ENCODE results near the gene PSMB7.

PSMB7 gene

DNA sequence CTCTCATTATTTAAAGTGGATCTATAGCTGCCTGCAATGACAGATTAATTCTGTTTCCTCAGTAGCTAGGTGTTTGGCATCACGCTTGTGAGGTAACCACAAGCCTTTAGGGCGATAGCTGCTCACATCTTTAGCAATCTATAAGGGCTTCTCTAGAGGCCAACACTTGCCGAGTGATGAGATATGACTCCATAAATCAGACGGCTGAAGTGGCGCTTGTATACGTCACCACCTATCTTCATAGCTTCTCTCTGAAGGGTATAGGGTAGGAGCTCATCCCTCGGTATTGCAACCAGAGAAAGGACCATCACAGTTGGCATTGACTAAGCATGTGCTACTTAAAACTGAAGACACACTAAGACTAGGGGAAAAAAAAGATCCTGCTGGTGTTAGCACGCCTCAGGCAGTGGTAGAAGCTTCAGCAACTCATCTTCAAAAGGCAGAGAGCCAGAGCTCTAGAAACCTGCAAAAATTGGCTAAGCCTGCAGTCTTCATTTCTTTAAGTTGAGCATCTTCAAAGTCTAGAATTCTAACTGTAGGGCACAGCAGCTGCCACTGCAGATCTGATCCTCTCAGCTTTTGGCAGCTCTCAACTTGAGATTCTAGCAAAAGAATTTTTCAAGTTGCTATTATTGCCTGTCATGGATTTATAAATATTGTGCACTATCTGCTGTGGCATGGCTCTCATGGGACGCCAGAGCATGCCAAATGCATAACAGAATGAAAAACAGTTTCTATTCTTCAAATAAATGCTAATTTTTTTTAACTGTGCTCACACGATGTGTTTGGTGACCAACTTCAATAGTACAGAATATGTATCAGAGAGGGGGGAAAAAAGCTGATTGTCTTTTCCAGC lies 37.5 kb downstream of the PSMB7 start:
- no peak for FAIRE-seq

DNA sequence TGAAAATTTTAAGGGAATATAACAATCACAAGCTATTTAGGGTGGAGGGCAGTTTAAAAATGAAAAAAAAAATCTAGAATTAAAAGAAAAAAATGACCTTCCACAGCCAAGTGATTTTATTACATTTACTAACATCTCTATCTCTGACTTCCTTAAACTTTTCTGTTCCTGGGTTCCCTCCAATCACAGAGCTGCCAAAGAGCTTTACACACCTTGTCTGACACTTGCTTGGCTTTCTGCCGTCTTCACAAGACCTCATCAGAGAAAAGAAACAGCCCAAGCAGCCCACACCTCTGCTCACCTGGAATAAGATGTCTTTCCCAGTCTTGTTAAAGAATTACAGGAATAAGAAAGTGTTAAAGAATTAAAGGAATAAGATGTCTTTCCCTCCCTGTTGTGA lies 38.9 kb downstream of the PSMB7 start:
- FAIRE-seq = no peak

DNA sequence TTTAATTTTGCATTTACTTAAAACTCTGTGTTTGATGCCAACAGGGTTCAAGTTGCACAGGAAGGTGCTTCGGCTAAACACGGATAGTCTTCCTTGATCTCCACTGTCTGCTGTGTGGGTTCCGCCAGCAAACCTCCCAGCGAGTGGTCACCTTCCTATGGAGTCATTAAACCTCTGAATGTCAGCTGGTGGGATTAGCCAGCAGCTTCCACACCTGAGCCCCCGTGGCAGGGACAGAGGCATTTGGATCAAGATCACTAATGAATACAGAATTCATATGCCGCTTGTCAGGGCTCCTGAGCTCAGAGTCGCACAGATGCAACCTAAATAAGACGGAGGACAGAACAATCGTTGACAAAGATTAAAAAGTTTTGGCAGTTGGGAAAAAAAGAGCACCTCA lies 39.5 kb downstream of the PSMB7 start:
- no peak for FAIRE-seq

DNA sequence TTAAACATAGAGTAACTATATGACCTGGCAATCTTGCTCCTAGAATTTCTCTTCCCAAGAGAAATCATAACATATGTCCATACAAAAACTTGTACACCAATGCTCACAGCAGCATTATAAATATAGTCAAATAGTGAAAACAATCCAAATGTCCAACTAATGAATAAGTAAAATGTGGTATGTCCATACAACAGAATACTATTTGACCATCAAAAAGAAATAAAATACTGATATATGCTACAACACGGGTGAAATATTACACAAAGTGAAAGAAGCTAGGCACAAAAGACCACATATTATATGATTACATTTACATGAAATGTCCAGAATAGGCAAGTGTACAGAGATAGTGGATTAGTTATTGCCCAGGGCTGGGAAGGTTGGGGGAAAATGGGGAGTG lies 41.4 kb downstream of the PSMB7 start:
- no peak for FAIRE-seq

DNA sequence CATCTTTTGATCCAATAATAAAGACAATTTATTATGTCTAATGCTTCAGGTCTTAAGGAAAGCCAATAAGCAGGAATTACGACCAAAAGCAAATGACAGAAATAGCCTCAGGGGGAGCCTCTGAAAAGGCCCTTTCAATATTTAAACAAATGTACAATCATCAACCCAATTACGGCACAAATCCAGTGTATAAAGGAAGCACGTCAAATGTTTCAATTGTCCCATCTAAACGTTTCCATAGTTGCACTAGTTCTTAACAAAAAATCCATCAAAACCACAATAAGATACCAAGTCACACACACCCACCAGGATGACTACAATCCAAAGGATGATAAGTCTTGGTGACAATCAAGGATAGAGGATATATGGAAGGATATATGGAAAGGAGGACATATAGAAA lies 41.9 kb downstream of the PSMB7 start:
- FAIRE-seq = no peak

DNA sequence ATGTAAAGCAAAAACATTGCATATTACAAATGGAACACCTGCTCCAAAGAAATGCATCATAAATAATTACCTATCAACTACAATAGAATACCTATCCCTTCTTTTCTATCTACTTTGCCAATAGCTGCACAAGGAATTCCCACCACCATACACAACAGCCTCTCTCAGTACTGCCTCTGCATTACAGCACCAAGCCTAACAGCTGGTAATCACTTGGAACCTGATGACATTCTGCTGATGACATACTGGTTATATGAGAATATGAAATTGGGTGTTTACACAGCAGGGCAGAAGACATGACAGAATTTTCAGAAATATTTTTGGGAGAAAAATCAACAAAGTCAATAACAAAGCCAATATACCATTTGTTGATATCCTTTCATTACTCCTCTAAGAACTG lies 43.2 kb downstream of the PSMB7 start:
- no peak for FAIRE-seq

DNA sequence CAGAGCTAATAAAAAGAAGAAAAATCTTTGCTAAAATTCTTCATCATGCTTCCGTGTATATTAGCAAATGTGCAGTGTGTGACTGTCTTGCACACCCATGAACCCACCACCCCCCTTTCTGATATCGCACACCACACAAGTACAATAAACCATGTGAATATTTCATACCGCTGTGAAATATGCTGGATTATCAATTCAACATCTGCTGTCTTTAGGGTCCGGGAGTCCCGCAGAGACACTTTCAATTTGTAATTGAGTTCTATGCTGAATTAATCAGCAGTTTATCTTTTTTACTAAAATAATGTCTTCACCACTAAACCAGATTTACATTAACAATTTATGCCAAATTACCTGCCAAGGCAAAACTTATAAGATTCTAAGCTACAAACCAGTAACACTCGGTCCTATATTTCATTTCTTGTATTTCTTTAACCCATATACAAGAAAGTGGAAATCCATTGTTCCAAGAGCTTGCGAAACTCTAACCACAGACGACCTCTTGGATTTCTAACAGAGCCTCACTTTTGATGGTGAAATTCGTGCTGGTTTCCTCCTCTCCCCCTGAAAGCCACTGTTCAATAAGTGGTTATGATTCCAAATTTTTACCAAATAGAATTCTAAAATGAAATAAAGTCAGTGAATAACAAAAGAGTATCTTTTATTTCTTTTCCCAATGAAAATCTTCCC lies 44.2 kb downstream of the PSMB7 start:
- no peak for FAIRE-seq

DNA sequence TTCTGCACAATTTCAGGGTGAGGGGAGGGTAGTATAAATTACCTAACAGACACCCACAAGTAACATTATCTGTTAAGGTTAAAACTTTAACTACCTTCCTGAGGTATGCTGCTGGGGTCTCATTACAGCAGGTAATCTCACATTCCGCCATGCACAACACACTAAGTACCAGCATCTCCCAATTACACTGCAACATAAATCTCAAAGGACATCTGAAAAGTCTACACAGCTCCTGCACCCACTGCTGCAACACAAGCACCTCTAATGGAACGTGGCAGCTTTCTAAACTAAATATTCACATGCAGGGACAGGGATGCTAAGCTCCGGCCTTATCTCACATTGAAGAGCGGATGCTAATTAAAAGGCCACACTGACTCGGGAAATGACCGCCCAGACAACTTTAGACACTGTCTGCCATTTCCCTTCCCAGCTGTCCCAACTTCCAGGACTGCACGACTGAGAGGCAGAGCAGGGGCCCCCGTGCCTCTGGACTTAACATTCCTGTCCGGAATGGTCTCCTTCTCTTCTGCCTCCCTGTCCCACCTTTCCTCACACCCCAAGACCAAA lies 45.9 kb downstream of the PSMB7 start:
- FAIRE-seq = no peak

DNA sequence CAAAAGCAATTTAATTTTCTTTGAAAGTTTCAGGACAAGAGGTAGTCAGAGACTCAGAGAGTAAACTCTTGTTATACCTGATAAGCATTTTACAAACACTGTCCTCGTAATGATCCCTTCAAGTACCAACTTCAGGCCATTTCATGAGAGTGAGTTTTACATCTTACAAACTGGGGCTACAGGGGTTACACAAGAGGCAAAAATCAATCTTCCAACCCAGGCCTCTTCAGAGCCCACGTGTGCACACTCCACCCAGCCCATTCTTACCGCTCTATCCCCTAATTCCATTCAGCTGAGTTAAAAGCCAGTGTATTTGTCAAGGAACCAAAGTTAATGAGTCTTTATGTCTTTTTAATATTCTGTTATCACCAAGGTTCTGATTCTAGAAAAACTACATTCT lies 46.5 kb downstream of the PSMB7 start:
- no peak for FAIRE-seq

DNA sequence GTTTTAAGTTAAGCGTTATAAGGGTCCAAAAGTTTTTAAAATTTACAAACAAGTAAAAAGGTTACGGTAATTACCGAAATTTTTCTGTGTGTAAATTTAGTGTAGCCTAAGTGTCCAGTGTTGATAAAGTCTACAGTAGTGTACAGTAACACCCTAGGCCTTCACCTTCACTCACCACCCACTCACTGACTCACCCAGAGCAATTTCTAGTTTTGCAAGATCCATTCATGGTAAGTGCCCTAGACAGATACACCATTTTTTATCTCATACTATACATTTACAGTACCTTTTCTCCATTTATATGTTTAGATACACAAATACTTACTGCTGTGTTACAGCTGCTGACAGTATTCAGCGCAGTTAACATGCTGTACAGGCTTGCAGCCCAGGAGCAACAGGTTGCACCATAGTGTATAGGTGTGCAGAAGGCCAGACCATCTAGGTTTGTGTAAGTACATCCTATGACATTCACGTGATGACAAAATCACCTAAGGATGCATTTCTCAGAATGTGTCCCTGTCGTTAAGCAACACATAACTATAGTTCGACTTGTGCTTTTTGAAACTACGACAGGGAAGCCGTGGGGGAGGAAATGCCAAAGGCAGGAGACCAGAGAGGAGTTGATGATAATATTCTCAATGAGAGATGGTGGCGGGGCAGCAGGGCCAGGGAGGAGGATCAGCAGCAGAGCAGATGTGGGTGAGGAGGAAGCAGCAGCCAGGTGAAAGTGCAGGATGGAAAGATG lies 48.6 kb downstream of the PSMB7 start:
- no peak for FAIRE-seq

DNA sequence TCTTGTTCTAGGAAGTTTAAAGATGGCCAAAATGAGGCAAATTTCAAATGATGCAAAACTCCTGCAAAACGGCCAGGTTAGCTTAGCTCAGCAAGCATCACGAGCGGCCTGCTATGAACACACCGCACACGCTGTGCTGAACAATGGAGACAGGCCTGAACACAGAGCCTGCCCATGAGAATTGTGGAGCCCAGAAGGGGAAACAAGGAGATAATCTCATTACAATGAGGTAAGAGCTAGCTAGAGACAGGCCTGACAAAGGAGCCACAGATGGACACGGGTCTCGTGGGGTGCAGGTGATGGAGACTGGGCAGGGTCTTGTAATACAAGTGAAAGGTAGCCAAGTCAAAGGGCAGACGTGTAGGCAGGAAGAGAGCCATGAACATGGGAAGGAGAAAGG lies 50.2 kb downstream of the PSMB7 start:
- no peak for FAIRE-seq

DNA sequence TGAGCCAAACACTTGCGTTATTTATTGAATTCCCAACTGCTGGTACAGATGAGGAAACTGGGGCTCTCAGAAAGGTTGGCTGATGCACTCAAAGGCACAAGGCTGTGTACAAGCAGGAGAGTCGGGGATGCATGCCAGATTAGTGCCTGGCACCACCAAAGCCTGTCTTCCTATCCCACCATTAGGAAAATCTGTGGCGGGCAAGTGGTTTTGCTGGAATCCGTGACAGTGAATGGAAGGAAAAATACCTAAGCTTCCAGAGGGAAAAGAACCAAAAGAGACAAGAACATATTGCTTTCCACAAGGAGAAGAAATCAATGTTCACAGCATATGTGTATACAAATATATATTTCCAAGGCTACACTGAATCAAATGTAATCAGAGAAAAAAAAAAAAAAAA lies 51.1 kb downstream of the PSMB7 start:
- FAIRE-seq = no peak

DNA sequence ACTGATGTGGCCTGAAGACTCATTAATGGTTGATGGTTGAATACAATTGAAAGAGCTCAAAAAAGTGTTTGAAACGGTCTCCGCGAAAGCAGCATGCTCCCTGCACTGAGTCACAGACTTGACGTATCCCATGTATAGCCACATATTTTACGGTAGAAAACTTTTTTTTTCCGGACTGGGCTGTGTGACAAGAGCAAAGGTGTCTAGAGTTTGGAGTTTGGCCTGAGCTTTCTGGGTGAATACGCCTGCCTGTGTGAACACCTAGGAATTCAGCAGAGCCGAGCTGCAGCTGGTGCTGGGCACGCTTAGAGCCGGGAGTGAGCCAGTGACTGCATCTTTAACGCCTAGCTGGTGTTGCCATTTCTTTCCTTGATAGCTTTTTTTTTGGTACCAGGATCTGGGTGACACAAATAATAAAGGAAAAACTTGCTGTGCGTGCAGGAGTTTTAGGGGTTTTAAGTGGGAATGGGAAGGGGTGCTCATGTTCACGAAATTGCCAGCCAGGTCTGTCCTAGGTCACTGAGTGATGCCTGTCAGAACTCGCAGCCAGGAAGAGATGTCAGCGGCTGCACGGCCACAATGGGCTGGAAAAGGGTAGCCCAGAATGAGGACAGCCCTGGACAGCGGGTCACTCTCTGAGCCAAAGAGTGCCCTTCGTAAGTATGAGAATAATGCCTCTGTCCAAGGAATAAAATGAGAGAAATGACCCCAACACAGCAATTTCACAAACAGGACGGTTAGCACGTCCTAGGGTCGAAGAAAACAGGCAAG lies 51.7 kb downstream of the PSMB7 start:
- FAIRE-seq = no peak

DNA sequence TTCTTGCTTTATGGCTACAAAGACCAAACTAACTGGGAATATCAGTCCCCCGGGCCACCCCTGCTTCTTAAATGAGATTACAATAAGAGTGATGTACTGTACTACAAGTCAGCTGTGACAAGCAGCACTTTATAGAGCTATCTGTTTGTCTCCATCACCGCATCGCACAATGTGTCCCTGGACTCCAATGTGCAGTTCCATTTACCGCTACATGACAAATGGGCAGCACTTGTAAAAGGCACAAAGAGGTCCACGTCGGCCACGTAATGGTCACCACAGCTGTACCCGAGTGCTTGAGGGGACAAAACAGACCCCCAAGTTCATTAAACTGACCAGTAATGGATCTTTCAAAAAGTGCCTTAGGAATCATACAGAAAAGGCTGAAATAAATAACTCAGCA lies 54.1 kb downstream of the PSMB7 start:
- FAIRE-seq = no peak

DNA sequence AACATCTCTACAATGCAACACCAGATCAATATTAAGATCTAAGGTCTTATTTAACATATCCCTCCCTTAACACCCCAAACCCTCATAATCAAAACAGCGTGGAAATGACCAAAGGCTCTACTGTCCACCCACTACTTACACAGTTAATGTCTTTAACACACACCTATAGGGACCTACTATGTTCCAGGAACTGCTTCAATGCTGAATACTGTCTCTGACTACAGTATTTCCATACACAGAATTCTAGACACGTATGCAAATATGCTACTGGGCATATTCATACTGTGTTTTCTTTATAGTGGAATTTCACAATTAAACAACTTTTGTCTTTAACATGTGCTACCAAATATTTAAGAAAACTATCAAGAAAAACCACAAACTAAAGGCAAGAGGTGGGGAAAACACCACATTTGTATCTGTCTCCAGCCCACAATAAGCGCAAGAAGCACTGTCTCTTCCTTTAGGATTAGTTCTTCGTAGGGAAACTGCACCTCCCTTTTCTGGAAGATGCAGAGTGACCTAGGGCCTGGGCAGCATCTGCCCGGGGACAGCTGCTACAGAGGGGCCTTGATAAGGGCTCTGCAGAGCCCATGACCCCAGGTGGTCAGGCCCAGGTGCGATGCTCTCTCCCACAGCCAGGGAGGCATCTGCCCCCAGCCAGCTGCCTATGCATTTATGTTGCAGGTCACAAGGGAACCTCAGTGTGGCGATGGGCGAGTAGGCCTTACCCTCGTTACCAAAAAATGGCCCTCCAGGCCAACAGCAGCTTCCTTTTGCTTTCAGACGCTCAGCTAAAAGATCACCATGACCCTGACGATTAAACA lies 55.2 kb downstream of the PSMB7 start:
- FAIRE-seq = no peak

DNA sequence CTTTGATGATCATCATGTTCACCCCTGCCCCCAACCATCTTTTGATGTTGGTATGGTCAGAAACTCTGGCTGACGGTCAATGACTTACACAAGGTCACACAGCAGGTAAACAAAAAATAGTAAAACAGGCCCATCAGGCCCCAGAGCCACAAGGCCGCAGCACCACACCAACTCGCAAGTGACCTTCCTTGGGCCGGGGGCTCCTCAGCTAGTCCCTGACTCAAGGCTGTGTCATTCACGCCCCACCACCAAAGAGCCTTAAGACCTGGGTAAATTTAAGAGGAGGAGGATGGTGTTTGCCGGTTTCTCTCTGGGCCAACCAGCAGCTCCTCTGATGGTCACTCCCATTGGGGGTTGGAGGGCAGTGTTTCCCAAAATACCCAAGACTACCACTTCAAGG lies 55.8 kb downstream of the PSMB7 start:
- FAIRE-seq = no peak

DNA sequence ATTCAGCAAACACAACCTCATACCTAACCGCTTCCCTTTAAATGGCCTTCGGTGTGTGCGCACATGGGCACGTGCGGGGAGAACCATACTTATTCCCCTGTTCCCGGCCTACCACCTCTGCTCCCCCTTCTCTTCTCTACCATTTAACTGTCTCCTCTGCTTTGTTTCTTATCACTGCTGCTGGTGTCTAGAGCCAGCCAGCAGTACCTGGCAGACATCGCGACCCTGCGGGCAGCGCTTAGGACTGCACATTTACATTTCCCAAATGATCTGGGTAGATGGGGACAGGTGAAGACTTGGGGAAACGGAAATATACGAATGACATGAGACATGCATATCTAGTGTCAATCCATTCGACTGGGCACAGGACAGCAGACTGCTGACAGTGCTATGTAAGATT lies 56.6 kb downstream of the PSMB7 start:
- FAIRE-seq = no peak

DNA sequence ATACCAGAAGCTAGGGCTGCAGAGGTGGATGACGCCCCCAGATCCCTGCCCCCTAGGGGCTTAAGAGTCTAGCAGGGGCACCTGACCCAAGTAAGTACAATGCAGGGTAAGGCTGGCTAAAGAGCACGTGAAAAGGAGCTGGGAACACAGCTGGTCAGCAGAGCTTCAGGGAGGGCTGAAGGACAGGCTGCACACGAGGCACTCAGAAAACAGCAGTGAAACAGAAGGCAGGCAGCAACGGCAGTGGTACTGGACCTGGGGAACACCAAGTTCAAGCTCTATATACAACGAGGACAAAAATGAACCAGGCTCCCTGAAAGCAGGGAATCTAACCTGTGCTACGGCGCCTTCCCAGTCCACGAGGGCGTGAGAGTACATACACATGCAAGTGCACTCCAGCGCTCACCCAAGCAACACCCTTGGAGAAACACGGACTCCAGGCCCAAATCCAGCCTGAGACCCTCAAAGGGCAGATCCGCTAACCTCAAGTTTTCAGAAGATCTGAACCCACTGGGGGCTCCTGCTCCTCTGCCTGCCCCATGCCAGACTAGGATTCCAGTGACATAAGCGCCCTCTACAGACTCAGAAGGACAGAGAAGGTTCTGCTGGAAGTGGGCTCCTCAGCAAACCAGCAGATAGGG lies 57.4 kb downstream of the PSMB7 start:
- FAIRE-seq = no peak

DNA sequence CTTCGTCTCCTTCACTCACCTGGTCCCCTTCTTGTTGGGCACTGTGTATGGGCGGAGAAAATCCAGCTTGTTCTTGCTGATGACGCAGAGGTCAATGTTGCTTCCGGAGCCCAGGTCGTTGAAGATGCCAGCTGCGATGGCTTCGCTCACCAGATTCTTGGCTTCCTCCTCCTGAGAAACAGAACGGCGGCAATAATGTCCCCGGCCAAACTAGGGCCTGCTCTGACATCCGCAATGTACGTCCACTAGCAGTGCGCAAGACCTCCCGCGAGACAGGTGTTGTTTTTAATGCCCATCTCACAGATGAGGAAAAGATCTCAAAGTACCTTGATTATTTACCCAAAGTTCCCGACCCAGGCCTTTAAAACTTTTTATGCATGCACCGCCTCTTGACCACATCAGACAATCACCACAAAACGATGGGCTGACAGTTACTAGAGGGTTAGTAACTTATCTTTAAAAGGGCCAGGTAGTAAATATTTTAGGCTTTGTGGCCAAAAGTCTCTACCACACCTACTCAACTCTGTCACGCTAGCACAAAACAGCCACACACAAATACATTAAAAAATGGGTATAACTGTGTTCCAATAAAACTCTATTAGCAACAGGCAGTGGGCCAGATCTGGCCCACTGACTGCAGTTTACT lies 58.4 kb downstream of the PSMB7 start:
- FAIRE-seq = no peak

DNA sequence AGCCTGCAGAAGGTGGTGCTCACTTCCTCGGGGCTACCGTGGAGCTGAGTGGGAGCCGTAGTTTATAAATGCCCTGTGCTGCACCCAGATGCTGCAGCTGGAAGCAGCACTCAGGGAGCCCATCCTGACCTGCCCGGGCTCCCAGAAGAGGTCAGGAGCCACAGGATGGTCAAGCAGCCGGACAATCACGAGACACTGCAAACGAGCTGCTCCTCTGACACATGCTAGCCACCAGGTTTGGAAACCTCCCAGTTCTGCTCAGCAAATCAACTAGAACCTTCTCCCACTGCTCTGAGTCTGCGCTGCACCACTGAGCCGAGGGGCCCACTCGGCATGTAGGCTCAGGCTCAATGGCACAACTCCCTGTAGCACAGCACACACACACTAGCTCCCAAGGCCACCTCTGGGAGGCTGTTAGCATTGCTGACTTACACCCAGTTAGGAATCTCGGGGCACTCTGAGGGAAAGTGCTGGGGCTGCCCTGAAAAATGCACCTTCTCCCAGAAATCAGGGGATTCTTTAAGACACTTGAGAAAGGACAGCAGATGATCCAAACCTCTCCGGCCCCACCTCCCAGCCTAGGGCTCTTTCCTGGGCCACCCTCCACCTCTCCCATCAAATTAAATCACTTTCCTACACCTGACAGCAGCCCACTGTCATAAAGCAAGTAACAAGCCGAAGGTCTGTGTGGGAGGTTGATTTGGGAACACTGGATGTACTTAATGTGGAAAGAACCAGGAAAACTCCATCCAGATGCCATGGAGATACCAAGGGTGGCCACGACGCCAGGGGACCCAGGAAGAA lies 59.1 kb downstream of the PSMB7 start:
- FAIRE-seq = no peak
